Measurements from ENCODE around the gene RBFOX1. TPM values are rescaled to one million over a fixed set of nuclear protein-coding genes. Genes with fewer than 3 reads are reported as not detected.

The RBFOX1 gene
- total RNA-seq, 2 donors from 2014 or later, result 1.6 to 2.6 TPM

- H3K27ac ChIP-seq, result no peak overlapping the region
- TF ChIP-seq CTCF (IDR thresholded peaks at IDR 0.05), result no peak
- intact Hi-C loops (cut with DNase I), result no loop called here
Observed at GRCh38 chr16:7612671-7613070, 280.0 kb downstream of the RBFOX1 start.

GRCh38 chr16:7613518-7613917 is 280.9 kb downstream of the RBFOX1 start:
- Histone ChIP-seq H3K9me3 (no peaks in the 10 kb centered on the region), H3K4me3 (no peak overlapping the region), H3K36me3 (no peaks in the 10 kb centered on the region), H3K4me1 (no peaks in the 10 kb centered on the region), H3K27ac (no peak overlapping the region), H3K9ac (ENCODE audit: low read depth in 2 of 2, low read length in 2 of 2) (no peak overlapping the region), H3K27me3 (no peaks in the 10 kb centered on the region)
- no peak for DNase-seq
- intact Hi-C loops (cut with DNase I), result no loop called here
- TF ChIP-seq CTCF (IDR thresholded peaks at IDR 0.05), result no peak

More at GRCh38 chr16:7612671-7613070, 280.0 kb downstream of the RBFOX1 start:
- no peak overlapping the region for H3K4me3 ChIP-seq
- H3K9ac ChIP-seq (ENCODE audit: low read depth in 2 of 2, low read length in 2 of 2), result no peak overlapping the region
- H3K36me3 ChIP-seq, result no peaks in the 10 kb centered on the region
- H3K4me1 ChIP-seq, result no peaks in the 10 kb centered on the region
- no peaks in the 10 kb centered on the region for H3K27me3 ChIP-seq
- DNase-seq, result no peak
- no peaks in the 10 kb centered on the region for H3K9me3 ChIP-seq

GRCh38 chr16:7614021-7614795 is 281.6 kb downstream of the RBFOX1 start:
- H3K27ac ChIP-seq, result no peak overlapping the region
- intact Hi-C loops (cut with DNase I), result no loop called here
- TF ChIP-seq CTCF (IDR thresholded peaks at IDR 0.05), result no peak
- no peaks in the 10 kb centered on the region for H3K36me3 ChIP-seq
- H3K4me3 ChIP-seq, result no peak overlapping the region
- no peak for DNase-seq
- H3K27me3 ChIP-seq, result no peaks in the 10 kb centered on the region
- H3K4me1 ChIP-seq, result no peaks in the 10 kb centered on the region
- no peak overlapping the region for H3K9ac ChIP-seq (ENCODE audit: low read depth in 2 of 2, low read length in 2 of 2)
- H3K9me3 ChIP-seq, result no peaks in the 10 kb centered on the region

- no peak for TF ChIP-seq CTCF (IDR thresholded peaks at IDR 0.05)
Observed at GRCh38 chr16:7615565-7615964, 282.9 kb downstream of the RBFOX1 start.

GRCh38 chr16:7624871-7625766 is 292.5 kb downstream of the RBFOX1 start:
- Histone ChIP-seq H3K36me3 (no peaks in the 10 kb centered on the region), H3K9ac (ENCODE audit: low read depth in 2 of 2, low read length in 2 of 2) (no peak overlapping the region), H3K9me3 (no peaks in the 10 kb centered on the region), H3K27ac (no peak overlapping the region), H3K27me3 (no peaks in the 10 kb centered on the region), H3K4me3 (no peak overlapping the region), H3K4me1 (no peaks in the 10 kb centered on the region)
- no peak for DNase-seq
- intact Hi-C loops (cut with DNase I), result no loop called here
- no peak for TF ChIP-seq CTCF (IDR thresholded peaks at IDR 0.05)

More at GRCh38 chr16:7615565-7615964, 282.9 kb downstream of the RBFOX1 start:
- DNase-seq, result no peak
- H3K4me1 ChIP-seq, result no peaks in the 10 kb centered on the region
- no peaks in the 10 kb centered on the region for H3K36me3 ChIP-seq
- H3K4me3 ChIP-seq, result no peak overlapping the region
- intact Hi-C loops (cut with DNase I), result no loop called here
- no peaks in the 10 kb centered on the region for H3K9me3 ChIP-seq
- no peak overlapping the region for H3K27ac ChIP-seq
- no peaks in the 10 kb centered on the region for H3K27me3 ChIP-seq
- H3K9ac ChIP-seq (ENCODE audit: low read depth in 2 of 2, low read length in 2 of 2), result no peak overlapping the region

Data from colonic mucosa (tissue), 4 donors.